ENCODE measurements around the gene CACFD1.

DNA sequence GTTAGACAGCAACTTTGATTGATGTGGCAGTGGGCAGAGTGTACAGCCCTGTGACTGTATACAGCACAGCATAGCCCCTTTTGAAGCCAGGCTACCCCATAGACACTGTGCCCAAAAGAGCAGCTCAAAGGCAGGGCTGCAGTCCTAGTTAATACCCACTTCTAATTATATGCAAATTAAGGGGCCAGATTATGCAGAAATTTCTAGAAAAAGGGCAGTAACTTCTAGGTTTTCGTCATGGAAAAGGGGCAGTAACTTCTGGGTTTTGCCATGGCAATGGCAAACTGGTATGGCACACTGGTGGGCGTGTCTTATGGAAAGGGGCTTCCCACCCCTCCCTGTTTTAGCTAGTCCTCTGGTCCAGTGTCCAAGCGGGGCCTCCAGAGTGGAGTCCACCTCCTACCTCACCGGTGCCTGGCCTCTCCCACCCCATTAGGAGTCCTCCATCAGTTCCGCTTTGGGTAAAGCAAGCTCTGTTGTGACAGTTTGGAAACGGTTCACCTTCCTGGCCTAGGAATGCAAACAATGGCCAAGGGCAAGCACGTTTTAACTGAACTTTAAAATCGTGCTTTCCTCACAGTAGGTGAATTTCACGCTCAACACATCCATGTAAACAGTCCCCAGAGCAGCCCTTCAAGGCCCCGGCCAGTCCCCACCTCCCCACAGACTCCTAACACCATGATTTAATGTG is 32.0 kb upstream of the CACFD1 start:
- no peak for TF ChIP-seq POLR2A (IDR thresholded peaks at IDR 0.05)
- TF ChIP-seq, protein P1, sequence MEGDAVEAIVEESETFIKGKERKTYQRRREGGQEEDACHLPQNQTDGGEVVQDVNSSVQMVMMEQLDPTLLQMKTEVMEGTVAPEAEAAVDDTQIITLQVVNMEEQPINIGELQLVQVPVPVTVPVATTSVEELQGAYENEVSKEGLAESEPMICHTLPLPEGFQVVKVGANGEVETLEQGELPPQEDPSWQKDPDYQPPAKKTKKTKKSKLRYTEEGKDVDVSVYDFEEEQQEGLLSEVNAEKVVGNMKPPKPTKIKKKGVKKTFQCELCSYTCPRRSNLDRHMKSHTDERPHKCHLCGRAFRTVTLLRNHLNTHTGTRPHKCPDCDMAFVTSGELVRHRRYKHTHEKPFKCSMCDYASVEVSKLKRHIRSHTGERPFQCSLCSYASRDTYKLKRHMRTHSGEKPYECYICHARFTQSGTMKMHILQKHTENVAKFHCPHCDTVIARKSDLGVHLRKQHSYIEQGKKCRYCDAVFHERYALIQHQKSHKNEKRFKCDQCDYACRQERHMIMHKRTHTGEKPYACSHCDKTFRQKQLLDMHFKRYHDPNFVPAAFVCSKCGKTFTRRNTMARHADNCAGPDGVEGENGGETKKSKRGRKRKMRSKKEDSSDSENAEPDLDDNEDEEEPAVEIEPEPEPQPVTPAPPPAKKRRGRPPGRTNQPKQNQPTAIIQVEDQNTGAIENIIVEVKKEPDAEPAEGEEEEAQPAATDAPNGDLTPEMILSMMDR (IDR thresholded peaks at IDR 0.05), result no peak
- no peak for TF ChIP-seq POLR2AphosphoS5 (IDR thresholded peaks at IDR 0.05)
- TF ChIP-seq EP300 (IDR thresholded peaks at IDR 0.05), result no peak
